HG03175 (cell line): ENCODE measurements around the gene KCNMA1.

ENCODE experiments used
- ATAC-seq: cut with Tn5 transposase; IDR thresholded peaks from one replicate; pipeline ENCODE4 v1.9.1; 2021; ENCODE audit warnings: mild to moderate bottlenecking, moderate library complexity; ENCODE audit not compliant: unreplicated experiment

The KCNMA1 gene

GRCh38 chr10:77380723-77381122, 256.9 kb downstream of the KCNMA1 start:
- ATAC-seq = no peak

DNA sequence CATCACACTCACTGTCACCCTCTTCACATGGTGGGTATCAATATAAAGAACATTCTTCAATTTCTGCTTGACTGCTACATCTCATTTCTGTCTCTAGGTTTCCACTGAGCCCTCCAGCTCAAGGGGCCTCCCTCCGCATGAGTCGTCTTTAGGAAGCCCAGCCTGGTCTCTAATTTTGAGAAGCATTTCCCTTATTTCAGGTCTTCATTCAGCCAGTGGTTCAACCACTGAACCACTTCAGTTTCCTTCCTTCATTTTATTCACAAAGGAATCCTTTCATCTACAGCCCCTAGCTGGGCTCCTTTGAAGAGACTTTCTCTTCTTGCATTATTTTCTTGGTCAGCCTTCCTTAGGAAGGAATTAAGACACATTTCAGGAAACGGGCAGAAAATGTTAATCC, 257.4 kb downstream of the KCNMA1 start:
- ATAC-seq = no peak

- no peak for ATAC-seq
These were observed 258.9 kb downstream of the KCNMA1 start for GRCh38 chr10:77378366-77379349.

DNA sequence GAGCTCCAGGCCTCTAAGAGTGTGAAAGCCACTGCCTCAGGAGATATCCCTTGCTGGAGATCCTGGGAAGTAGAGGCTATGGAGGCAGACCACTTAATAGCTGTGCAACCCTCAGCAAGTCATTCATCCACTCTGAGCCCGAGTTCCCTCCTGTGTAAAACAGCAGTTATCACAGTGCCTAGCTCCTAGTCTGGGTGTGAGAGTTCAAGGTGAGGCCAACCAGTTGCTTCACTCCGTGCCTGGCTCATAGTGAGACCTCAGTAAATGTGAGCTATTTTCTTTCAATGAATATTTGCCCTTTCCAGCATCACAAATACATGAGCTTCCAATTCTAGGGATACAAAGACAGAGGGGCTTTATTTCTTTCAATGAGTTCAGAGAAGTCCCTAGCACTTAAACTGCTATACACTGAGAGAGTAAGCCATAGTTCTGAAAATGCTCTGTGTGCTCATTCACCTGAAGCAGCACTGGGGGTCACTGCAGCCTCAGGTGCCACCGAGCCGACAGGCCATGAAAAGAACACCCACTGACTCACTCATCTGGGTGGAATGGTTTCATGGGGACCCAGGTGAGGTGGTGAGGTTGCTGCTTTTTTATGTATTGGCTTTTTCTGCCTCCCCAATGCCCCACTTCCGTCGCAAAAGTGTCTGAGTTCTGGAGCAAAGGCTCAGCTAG, 259.8 kb downstream of the KCNMA1 start:
- ATAC-seq = no peak

GRCh38 chr10:77377034-77377433, 260.6 kb downstream of the KCNMA1 start:
- no peak for ATAC-seq

DNA sequence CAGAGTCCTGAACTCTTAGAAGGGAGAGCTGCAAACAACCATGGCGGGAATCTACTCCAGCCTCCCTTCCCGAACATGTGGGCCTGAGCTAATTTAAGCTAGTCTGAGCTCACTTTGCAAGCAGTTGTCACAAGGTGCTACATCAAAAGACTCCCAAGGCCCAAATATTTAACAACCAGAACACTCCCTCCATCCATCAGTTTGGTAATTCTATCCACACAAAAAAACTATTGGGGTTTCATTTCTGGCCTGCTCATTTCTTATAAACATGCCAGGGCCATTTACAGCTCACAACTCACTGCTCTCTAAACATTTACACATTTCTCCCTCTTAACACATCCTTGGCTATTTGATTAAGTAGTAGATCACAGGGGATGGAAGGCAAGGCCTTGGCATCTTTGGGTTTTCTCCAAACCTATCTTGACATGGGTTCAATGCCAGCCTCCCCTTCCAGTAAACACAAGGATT, 263.4 kb downstream of the KCNMA1 start:
- no peak for ATAC-seq

DNA sequence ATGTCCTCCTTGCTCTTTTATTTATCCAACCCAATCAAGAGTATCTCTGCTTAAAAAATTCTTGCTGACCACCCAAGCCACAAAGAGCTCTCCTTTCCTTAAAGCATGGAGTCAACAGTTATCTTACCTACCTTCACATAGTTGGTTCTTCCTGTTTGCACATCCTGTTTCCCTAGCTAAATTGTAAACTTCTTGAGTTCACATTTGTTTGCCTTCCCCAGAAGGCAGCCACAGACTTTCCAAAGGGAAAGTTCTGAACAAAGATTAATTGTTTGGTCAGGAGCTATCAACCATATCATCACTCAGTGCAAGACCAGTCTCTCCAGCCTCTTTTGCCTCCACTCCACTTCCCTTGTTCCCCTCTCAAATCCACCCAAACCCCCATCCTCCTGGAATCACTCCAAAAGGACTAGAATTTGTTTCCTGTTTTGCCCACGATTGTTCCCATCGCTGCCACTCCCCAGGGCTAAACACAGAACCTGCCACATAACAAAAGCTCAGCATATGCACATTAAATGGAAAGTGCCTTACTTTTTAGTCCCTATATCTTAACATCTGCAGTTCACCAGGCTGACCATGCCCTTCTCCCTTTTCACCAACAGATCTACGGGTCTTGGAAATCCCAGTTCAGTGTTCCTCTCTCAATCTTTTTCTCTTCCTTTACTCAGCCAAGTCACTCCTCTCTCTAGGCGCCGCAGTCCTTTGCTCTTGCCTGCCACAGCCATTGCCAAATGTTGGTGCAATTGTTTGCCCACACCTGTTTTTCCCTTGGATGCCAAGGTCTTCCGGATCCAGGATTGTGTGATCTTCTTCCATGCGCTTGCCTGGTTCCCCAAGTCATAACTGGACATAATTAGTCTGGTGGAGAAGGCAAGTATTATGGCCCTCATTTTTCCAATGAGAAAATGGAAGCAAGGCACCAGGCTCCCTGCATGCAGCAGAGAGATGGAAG, 265.5 kb downstream of the KCNMA1 start:
- no peak for ATAC-seq

GRCh38 chr10:77371421-77371820, 266.2 kb downstream of the KCNMA1 start:
- no peak for ATAC-seq

- no peak for ATAC-seq
These were observed 269.6 kb downstream of the KCNMA1 start for GRCh38 chr10:77368006-77368405.

DNA sequence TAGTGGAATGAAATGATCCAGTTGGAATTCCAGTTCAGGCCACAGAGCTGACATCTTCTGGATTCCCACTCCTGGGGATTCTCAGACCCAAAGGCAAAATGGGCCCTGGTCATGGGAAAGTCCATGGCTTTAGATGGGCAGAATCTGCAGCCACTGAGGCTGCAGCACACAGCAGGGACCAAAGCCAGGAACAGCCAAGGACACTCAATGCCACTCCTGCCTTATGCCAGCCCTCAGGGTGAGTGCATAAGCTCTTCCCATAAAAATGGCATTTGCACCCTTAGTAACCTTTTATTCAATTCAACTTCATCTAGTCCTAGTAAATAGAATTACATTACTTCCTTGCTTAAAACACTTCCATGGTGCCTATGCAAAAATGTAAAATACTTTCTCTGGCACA, 274.4 kb downstream of the KCNMA1 start:
- ATAC-seq = no peak

DNA sequence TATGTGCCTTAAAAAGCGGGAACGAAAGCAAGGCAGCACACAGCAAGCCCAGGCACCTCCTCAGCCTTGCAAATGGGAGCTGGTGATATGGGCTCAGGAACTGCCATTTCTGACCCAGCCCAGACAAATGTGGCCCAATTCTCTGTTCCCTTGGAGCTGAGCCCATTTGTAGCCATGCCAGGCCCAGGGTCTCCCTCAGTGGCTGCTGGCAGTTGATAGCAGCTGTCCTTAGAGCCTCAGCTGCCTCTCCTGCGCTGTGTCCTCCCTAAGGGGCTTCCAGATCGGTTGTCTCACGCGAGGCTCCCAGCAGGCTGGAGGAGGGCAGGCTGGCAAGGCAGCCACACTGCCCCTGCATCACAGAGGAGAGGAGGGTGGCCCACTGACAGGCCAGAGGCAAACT, 275.8 kb downstream of the KCNMA1 start:
- ATAC-seq = no peak

GRCh38 chr10:77361426-77361825, 276.2 kb downstream of the KCNMA1 start:
- ATAC-seq = no peak

GRCh38 chr10:77360835-77361234, 276.8 kb downstream of the KCNMA1 start:
- no peak for ATAC-seq

DNA sequence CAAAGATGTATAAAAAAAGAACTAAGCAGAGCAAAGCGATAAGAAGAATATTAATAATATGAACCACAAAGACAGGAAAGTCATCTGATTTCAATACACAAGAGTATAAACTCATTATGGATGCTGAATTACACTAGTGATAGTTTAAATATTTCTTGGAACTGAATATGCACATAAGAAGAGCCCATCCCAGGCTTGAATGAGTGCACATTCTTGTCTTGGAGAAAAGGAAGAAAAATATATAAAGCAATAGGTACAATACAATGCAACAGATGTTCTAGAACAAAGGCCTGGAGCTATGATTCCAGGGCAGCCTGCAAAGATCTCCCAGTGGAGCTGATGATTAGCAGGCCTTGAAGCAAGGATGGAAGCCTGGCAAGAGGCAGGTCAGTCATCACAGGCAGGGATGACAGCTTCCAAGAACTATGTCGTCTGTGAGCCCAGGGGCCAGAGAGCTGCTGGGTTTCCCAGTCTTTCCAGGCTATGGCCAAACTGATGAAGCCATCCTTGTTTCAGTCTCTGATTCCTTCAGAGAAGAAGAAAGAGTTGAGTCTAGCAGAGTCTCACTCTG, 277.6 kb downstream of the KCNMA1 start:
- ATAC-seq = no peak

DNA sequence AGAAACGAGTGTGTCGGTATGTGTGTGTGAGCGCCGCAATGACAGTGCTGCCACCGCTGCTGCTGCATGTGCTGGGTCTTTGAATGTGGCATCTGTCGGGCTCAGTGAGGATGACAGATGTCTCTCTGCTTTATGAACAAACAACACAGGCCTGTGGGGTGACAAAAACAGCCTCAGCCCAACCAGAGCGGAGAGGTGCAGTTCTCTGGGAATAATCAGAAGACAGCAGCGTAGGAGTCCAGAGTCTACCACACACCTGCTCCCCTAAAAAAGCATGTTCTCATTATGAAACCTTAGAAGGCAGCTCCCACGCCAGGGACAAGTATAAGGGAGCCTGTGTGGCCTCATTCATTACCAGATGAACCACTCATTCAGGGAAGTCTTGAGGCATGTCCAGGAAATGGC, 278.3 kb downstream of the KCNMA1 start:
- no peak for ATAC-seq

DNA sequence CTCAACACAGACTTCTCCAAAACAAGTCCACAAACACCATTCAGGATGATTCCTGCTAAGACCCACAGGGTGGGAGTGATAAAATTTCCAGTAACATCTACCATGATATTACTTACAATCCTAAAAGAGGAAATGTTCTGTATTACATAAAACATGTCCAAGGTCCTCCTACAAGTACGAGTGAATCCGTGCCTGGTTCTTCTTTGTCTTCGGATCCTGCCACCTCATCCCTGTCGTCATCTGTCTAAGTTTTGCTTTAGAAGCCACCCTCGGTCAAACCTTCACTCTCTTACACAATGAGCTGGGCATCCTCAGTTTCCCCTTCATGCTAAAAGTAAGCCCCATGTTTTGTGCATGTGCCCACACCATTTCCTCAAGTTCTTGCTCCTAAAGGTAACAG, 279.0 kb downstream of the KCNMA1 start:
- ATAC-seq = no peak

- ATAC-seq = no peak
These were observed 279.8 kb downstream of the KCNMA1 start for GRCh38 chr10:77357611-77358310.

GRCh38 chr10:77357185-77357584, 280.4 kb downstream of the KCNMA1 start:
- ATAC-seq = no peak

GRCh38 chr10:77355844-77356243, 281.8 kb downstream of the KCNMA1 start:
- no peak for ATAC-seq

- ATAC-seq = no peak
These were observed 286.2 kb downstream of the KCNMA1 start for GRCh38 chr10:77351386-77351785.
